GM12878 (cell line): ENCODE data around the gene RERE. TPM values are rescaled to one million over a fixed set of nuclear protein-coding genes. Genes with fewer than 3 reads are reported as not detected.

Source experiments
- ATAC-seq: fragments of 200-7000 bp; cut with Tn5 transposase; 3 replicates; pipeline ENCODE4 v1.9.1; 2020; ENCODE audit warnings: mild to moderate bottlenecking, moderate library complexity
- BruUV-seq: library from RNA; stranded (reverse); fragments of 400-500 nt; replicated peaks from 2 replicates; lab custom pipeline; 2021; lab: Mats Ljungman, UMichigan
- CTCF ChIA-PET: fragments of 300-600 bp; sonication (Branson Sonifier 250); formaldehyde crosslinking; extraction: SDS; loops from one replicate; lab custom pipeline; 2021; ENCODE audit warnings: inconsistent platforms; lab: Yijun Ruan, JAX
- POLR2A ChIA-PET: fragments of 350-600 bp; formaldehyde crosslinking; extraction: SDS; loops from one replicate; lab custom pipeline; 2021; ENCODE audit warnings: inconsistent platforms; lab: Charles Lee
- RAD21 ChIA-PET: fragments of 300-600 bp; sonication (Branson Sonifier 250); formaldehyde crosslinking; loops from one replicate; lab custom pipeline; 2023; ENCODE audit warnings: antibody characterized with exemption; ENCODE audit not compliant: unreplicated experiment; lab: Charles Lee
- SMC1A ChIA-PET: fragments of 300-600 bp; sonication (Branson Sonifier 250); formaldehyde crosslinking; loops from one replicate; lab custom pipeline; 2023; ENCODE audit not compliant: unreplicated experiment, uncharacterized antibody; lab: Charles Lee
- DNase-seq: peaks from one replicate; pipeline ENCODE4 v3.0.0-alpha.2; 2011; ENCODE audit warnings: low read depth, low spot score
- FAIRE-seq: peaks from 3 replicates; lab custom pipeline; 2011; peaks lifted over from hg19 to GRCh38; lab: Jason Lieb, UNC
- H2AFZ ChIP-seq: 2 replicates; pipeline ENCODE4 v1.6.0; 2011; ENCODE audit warnings: low read depth, low read length, control low read depth; ENCODE audit not compliant: control insufficient read depth
- H3K27ac ChIP-seq: 2 replicates; pipeline ENCODE4 v1.5.1; 2011; ENCODE audit warnings: control low read depth; ENCODE audit not compliant: control insufficient read depth, insufficient read depth
- H3K27me3 ChIP-seq, 2 experiments: replicated peaks in 1 of 2; 2 replicates each; pipeline versions ENCODE4 v1.6.0 to v1.6.1; 2011; ENCODE audit warnings: low read length in 1 of 2; ENCODE audit not compliant: control insufficient read depth in 2 of 2, insufficient read depth in 2 of 2
- H3K36me3 ChIP-seq, 2 experiments: 2 replicates each; pipeline ENCODE4 v1.5.1; 2011; ENCODE audit warnings: low read length in 1 of 2; ENCODE audit not compliant: control insufficient read depth in 2 of 2, insufficient read depth in 2 of 2
- H3K4me1 ChIP-seq: 2 replicates; pipeline ENCODE4 v1.6.1; 2011; ENCODE audit warnings: mild to moderate bottlenecking, low read length, moderate library complexity, mixed read lengths; ENCODE audit not compliant: control insufficient read depth, insufficient read depth
- H3K4me2 ChIP-seq: 2 replicates; pipeline ENCODE4 v1.6.0; 2011; ENCODE audit warnings: control low read depth; ENCODE audit not compliant: control insufficient read depth, insufficient read depth
- H3K4me3 ChIP-seq: fragments of 200-600 bp; sonication (generic); 2 replicates; pipeline ENCODE4 v1.5.1; 2016
- H3K79me2 ChIP-seq: 2 replicates; pipeline ENCODE4 v1.6.0; 2011; ENCODE audit warnings: low read length; ENCODE audit not compliant: control insufficient read depth, insufficient read depth
- H3K9ac ChIP-seq: 2 replicates; pipeline ENCODE4 v1.8.0; 2011; ENCODE audit warnings: low read length, control low read depth, mixed read lengths; ENCODE audit not compliant: control insufficient read depth, insufficient read depth
- H3K9me3 ChIP-seq: replicated peaks from 3 replicates; pipeline ENCODE4 v1.5.1; 2011; ENCODE audit warnings: mild to moderate bottlenecking, low read length; ENCODE audit not compliant: control insufficient read depth, insufficient read depth
- H4K20me1 ChIP-seq: 2 replicates; pipeline ENCODE4 v1.6.0; 2011; ENCODE audit not compliant: control insufficient read depth, insufficient read depth
- BCL11A ChIP-seq: IDR thresholded peaks from 2 replicates; pipeline ENCODE4 v1.6.1; 2011; ENCODE audit warnings: low read depth, low read length
- MEF2A ChIP-seq: IDR thresholded peaks from 2 replicates; pipeline ENCODE4 v1.6.1; 2011; ENCODE audit warnings: low read depth, mild to moderate bottlenecking, low read length, moderate library complexity; ENCODE audit not compliant: insufficient read depth
- MTA3 ChIP-seq: IDR thresholded peaks from 2 replicates; pipeline ENCODE4 v1.6.1; 2012; ENCODE audit warnings: low read length, inconsistent platforms, borderline replicate concordance
- NBN ChIP-seq: fragments of 450-650 bp; IDR thresholded peaks from 2 replicates; pipeline ENCODE4 v1.6.1; 2016
- NFXL1 ChIP-seq: fragments of 450-650 bp; IDR thresholded peaks from 2 replicates; pipeline ENCODE4 v1.6.1; 2017; ENCODE audit warnings: antibody characterized with exemption, mild to moderate bottlenecking, borderline replicate concordance
- NKRF ChIP-seq: fragments of 450-650 bp; conservative IDR thresholded peaks from 2 replicates; pipeline ENCODE4 v1.6.1; 2017; ENCODE audit warnings: mild to moderate bottlenecking, moderate library complexity
- NR2C1 ChIP-seq: fragments of 450-650 bp; IDR thresholded peaks from 2 replicates; pipeline ENCODE4 v1.6.1; 2017; ENCODE audit warnings: antibody characterized with exemption, mild to moderate bottlenecking, moderate library complexity
- RAD51 ChIP-seq: fragments of 450-650 bp; IDR thresholded peaks from 2 replicates; pipeline ENCODE4 v1.6.1; 2016; ENCODE audit warnings: moderate library complexity, mild to moderate bottlenecking, inconsistent platforms
- RELA ChIP-seq: fragments of 450-650 bp; IDR thresholded peaks from 2 replicates; pipeline ENCODE4 v1.8.0; 2014; ENCODE audit warnings: borderline replicate concordance; ENCODE audit not compliant: partially characterized antibody
- WGBS: methylation state at CpG from one replicate; pipeline ENCODE4 v1.1.6; 2016; ENCODE audit warnings: low lambda C conversion rate; ENCODE audit not compliant: insufficient replicate concordance, insufficient coverage; ENCODE audit errors: missing lambda C conversion rate; 5-methylcytosine and 5-hydroxymethylcytosine counted together
- in situ Hi-C: fragments of 300-500 bp; cut with MboI; formaldehyde crosslinking; loops from 9 replicates; pipeline ENCODE4 v1.14.3; 2018; ENCODE audit warnings: mixed read lengths
- intact Hi-C: fragments of 100-400 bp; cut with micrococcal nuclease; formaldehyde crosslinking; loops from one replicate; pipeline ENCODE4 v1.14.2; 2022; ENCODE audit not compliant: unreplicated experiment
- polyA plus RNA-seq, 11 experiments: library from polyadenylated mRNA; depleted of rRNA in 4 of 11; unstranded in 6 of 11; stranded (reverse) in 5 of 11; fragments of >200 nt; fragmentation: Nextera tagmentation in 4 of 11; fragmentation: Illumina TruSeq in 1 of 11; extraction: Ambion mirVana in 4 of 11; extraction: Trizol in 1 of 11; gene quantifications; 1 replicate in 1 of 11; 2 replicates in 10 of 11; pipeline versions ENCODE4 v1.2.1 to v1.2.3, GENCODE V29; 2011 to 2016; ENCODE audit warnings: inconsistent platforms in 2 of 11, missing spikeins in 2 of 11, low read depth in 1 of 11
- total RNA-seq, 4 experiments: library from RNA; depleted of rRNA in 3 of 4; stranded (reverse); fragments of >200 nt in 3 of 4; fragmentation: Illumina TruSeq in 1 of 4; extraction: Trizol in 1 of 4; gene quantifications; 2 replicates each; pipeline versions ENCODE4 v1.2.1 to v1.2.3, GENCODE V29; 2013 to 2021
- TF ChIP-seq, protein P1 (sequence below): IDR thresholded peaks from 2 replicates; pipeline ENCODE4 v1.6.1; 2011; ENCODE audit warnings: mild to moderate bottlenecking, low read depth, low read length, moderate library complexity; ENCODE audit not compliant: insufficient replicate concordance
- TF ChIP-seq, protein P2 (sequence below), 3 experiments: IDR thresholded peaks in 2 of 3; conservative IDR thresholded peaks in 1 of 3; 2 replicates each; pipeline ENCODE4 v1.5.1; 2011; ENCODE audit warnings: low read depth in 3 of 3, low read length in 3 of 3, mild to moderate bottlenecking in 3 of 3, control low read depth in 2 of 3, moderate library complexity in 2 of 3, inconsistent platforms in 1 of 3, mixed read lengths in 1 of 3; ENCODE audit not compliant: control insufficient read depth in 2 of 3, insufficient read depth in 1 of 3; ENCODE audit errors: extremely low read depth in 1 of 3
- TF ChIP-seq, protein P3 (sequence below): IDR thresholded peaks from 2 replicates; pipeline ENCODE4 v1.6.1; 2012; ENCODE audit warnings: mild to moderate bottlenecking, low read depth, low read length

The RERE gene
- total and polyA plus RNA-seq, 10 of the 15 experiments (the other 5 are each of a cell fraction or from before 2014, with no cell fraction given), result 5.2 to 60.5 (median 20.2) TPM

DNA sequence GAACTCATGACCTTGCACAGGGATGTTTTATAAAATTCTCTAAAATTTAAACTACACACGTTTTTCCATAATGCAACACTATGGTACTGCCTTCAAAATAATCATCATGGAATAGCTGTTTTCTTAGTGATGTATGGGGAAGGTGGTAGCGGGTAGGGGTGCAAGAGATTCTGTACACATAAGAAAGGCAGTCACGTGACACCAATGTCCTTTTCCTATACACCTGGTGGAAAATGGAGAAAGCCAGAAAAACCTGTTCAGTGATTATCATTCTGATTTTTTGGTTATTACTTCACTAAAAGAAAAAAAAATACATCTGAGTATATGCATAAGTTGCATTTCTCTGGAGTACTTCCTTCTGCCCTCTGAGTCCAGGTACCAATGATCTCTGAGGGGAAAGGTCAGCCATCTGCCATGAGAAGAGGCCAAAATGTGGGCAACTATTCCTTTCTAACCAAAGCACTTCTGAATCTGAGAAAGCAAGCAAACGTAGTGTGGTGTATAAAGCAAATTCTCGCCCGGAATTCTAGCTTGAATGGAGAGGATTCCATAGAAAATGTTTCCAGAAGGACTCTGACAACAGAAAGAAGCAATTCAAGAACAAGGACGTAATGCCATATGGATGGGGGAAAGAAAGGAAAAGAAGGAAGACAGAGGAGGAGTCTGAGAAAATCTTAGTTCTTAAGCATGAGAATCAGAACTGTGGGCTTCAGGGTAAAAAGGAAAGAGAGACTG is 137.3 kb downstream of the RERE start (continued):
- TF ChIP-seq NKRF (no peak), RAD51 (no peak), RELA (no peak), BCL11A (no peak), NBN (no peak)
- TF ChIP-seq, protein P1, sequence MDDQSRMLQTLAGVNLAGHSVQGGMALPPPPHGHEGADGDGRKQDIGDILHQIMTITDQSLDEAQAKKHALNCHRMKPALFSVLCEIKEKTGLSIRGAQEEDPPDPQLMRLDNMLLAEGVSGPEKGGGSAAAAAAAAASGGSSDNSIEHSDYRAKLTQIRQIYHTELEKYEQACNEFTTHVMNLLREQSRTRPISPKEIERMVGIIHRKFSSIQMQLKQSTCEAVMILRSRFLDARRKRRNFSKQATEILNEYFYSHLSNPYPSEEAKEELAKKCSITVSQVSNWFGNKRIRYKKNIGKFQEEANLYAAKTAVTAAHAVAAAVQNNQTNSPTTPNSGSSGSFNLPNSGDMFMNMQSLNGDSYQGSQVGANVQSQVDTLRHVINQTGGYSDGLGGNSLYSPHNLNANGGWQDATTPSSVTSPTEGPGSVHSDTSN, result no peak
- TF ChIP-seq, all 136 proteins: peak for 0

- ChIA-PET POLR2A (interaction anchor here (1.0 to 2.1 kb wide), 5 partner anchors 9 to 19 kb away, joined by 3 to 6 read pairs (median 4); no protein-coding TSS in a partner anchor), RAD21 (interaction anchor here (1.0 to 4.9 kb wide), 8 partner anchors 10 to 170 kb away, joined by 3 to 27 read pairs (median 4); no protein-coding TSS in a partner anchor), CTCF (interaction anchor here (0.5 to 3.3 kb wide), 10 partner anchors 9 to 371 kb away, joined by 3 to 35 read pairs (median 4); no protein-coding TSS in a partner anchor), SMC1A (interaction anchor here (1.0 to 12.1 kb wide), 13 partner anchors 9 to 170 kb away, joined by 3 to 154 read pairs (median 6); no protein-coding TSS in a partner anchor)
- FAIRE-seq, result no peak
- Histone ChIP-seq H3K4me2 (no peak overlapping the region), H3K27me3 (no peaks in the 10 kb centered on the region), H3K4me3 (no peak overlapping the region), H2AFZ (no peak overlapping the region), H3K4me1 (peaks cover 13% of the 10 kb centered on the region), H3K79me2 (peaks cover 59% of the 10 kb centered on the region), H4K20me1 (no peaks in the 10 kb centered on the region), H3K9me3 (no peaks in the 10 kb centered on the region), H3K9ac (no peak overlapping the region), H3K36me3 (no peaks in the 10 kb centered on the region; a peak in 1 of 4 replicates), H3K27ac (0 out of 2 replicates have a peak overlapping the region, but pooled peaks have one; percentile 2)
- BruUV-seq, result no TSS peak
- intact Hi-C loops (no loop called here), in situ Hi-C loops (no loop called here)
- WGBS, result 95% methylated on average over 2 of the region's 2 CpGs
- peak; percentile 49 for ATAC-seq
- no peak for DNase-seq
- TF ChIP-seq, protein P2, sequence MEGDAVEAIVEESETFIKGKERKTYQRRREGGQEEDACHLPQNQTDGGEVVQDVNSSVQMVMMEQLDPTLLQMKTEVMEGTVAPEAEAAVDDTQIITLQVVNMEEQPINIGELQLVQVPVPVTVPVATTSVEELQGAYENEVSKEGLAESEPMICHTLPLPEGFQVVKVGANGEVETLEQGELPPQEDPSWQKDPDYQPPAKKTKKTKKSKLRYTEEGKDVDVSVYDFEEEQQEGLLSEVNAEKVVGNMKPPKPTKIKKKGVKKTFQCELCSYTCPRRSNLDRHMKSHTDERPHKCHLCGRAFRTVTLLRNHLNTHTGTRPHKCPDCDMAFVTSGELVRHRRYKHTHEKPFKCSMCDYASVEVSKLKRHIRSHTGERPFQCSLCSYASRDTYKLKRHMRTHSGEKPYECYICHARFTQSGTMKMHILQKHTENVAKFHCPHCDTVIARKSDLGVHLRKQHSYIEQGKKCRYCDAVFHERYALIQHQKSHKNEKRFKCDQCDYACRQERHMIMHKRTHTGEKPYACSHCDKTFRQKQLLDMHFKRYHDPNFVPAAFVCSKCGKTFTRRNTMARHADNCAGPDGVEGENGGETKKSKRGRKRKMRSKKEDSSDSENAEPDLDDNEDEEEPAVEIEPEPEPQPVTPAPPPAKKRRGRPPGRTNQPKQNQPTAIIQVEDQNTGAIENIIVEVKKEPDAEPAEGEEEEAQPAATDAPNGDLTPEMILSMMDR (IDR thresholded peaks at IDR 0.05 in 2 of 3, conservative IDR thresholded peaks at IDR 0.05 in 1 of 3; ENCODE audit: control insufficient read depth in 2 of 3, extremely low read depth in 1 of 3, insufficient read depth in 1 of 3, low read depth in 3 of 3, low read length in 3 of 3), result no peak
- TF ChIP-seq NR2C1, result no peak
- TF ChIP-seq, protein P3, sequence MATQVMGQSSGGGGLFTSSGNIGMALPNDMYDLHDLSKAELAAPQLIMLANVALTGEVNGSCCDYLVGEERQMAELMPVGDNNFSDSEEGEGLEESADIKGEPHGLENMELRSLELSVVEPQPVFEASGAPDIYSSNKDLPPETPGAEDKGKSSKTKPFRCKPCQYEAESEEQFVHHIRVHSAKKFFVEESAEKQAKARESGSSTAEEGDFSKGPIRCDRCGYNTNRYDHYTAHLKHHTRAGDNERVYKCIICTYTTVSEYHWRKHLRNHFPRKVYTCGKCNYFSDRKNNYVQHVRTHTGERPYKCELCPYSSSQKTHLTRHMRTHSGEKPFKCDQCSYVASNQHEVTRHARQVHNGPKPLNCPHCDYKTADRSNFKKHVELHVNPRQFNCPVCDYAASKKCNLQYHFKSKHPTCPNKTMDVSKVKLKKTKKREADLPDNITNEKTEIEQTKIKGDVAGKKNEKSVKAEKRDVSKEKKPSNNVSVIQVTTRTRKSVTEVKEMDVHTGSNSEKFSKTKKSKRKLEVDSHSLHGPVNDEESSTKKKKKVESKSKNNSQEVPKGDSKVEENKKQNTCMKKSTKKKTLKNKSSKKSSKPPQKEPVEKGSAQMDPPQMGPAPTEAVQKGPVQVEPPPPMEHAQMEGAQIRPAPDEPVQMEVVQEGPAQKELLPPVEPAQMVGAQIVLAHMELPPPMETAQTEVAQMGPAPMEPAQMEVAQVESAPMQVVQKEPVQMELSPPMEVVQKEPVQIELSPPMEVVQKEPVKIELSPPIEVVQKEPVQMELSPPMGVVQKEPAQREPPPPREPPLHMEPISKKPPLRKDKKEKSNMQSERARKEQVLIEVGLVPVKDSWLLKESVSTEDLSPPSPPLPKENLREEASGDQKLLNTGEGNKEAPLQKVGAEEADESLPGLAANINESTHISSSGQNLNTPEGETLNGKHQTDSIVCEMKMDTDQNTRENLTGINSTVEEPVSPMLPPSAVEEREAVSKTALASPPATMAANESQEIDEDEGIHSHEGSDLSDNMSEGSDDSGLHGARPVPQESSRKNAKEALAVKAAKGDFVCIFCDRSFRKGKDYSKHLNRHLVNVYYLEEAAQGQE, result no peak
- no peak for TF ChIP-seq NFXL1
- no peak for TF ChIP-seq MEF2A
- no peak for TF ChIP-seq MTA3
Observed at GRCh38 chr1:8679395-8679800, 138.0 kb downstream of the RERE start.
